ENCODE results near the gene WSB1. TPM values are rescaled to one million over a fixed set of nuclear protein-coding genes. Genes with fewer than 3 reads are reported as not detected.

Gene WSB1
- total and polyA plus RNA-seq, 9 of the 15 experiments (the other 6 are each of a cell fraction or from before 2014, with no cell fraction given): 22.8 to 229 (median 81.1) TPM

- TF ChIP-seq ZHX1 (conservative IDR thresholded peaks at IDR 0.05; ENCODE audit: low read length) (no peak; the same call in 1 of the 2 replicates), XRCC5 (IDR thresholded peaks at IDR 0.05; ENCODE audit: low read depth, low read length) (no peak), ZBTB49 (CRISPR knock-in tag; IDR thresholded peaks at IDR 0.05; ENCODE audit: borderline replicate concordance) (no peak), RBFOX2 (IDR thresholded peaks at IDR 0.05; ENCODE audit: low read depth, low read length) (no peak), DLX4 (CRISPR knock-in tag; IDR thresholded peaks at IDR 0.05) (no peak), FOXM1 (IDR thresholded peaks at IDR 0.05; ENCODE audit: low read depth) (no peak), FOXM1 (CRISPR knock-in tag; IDR thresholded peaks at IDR 0.05; ENCODE audit: low read depth) (no peak), RBM25 (IDR thresholded peaks at IDR 0.05; ENCODE audit: low read depth, low read length, severe bottlenecking) (no peak), LCOR (CRISPR knock-in tag; IDR thresholded peaks at IDR 0.05) (no peak), NR1H2 (CRISPR knock-in tag; IDR thresholded peaks at IDR 0.05) (no peak), HBP1 (CRISPR knock-in tag; IDR thresholded peaks at IDR 0.05) (peak; percentile 90), YY1 (IDR thresholded peaks at IDR 0.05; ENCODE audit: borderline replicate concordance in 1 of 3, control insufficient read depth in 1 of 3, extremely low read depth in 1 of 3, insufficient read depth in 3 of 3, insufficient read length in 1 of 3, insufficient replicate concordance in 2 of 3, low read depth in 1 of 3, low read length in 2 of 3) (peak; percentile 39 to 91 (median 40)), NR4A1 (CRISPR knock-in tag; IDR thresholded peaks at IDR 0.05) (0 out of 2 replicates have a peak, but pooled peaks have one; percentile 57), NR4A1 (tag; IDR thresholded peaks at IDR 0.05) (peak; percentile 98), SIRT6 (IDR thresholded peaks at IDR 0.05; ENCODE audit: low read depth, low read length) (no peak), ZNF41 (CRISPR knock-in tag; conservative IDR thresholded peaks at IDR 0.05) (peak; percentile 85), MCM3 (IDR thresholded peaks at IDR 0.05) (no peak), SRSF1 (IDR thresholded peaks at IDR 0.05; ENCODE audit: low read depth, low read length) (no peak), SAP30 (IDR thresholded peaks at IDR 0.05; ENCODE audit: borderline replicate concordance, insufficient read depth, low read depth, low read length, poor library complexity, severe bottlenecking) (no peak), SMARCA4 (IDR thresholded peaks at IDR 0.05) (no peak), NUFIP1 (IDR thresholded peaks at IDR 0.05; ENCODE audit: partially characterized antibody) (no peak), CBFB (CRISPR knock-in tag; IDR thresholded peaks at IDR 0.05) (no peak)
Observed at GRCh38 chr17:27293359-27293897, 486 bp upstream of the WSB1 start (continued).
